Mesendoderm (in vitro differentiated cells): ENCODE results near the gene THSD7A.

Experiments
- DNase-seq: peaks from one replicate; pipeline ENCODE4 v3.0.0; 2013
- H2AK5ac ChIP-seq: 2 replicates; pipeline ENCODE4 v1.6.1; 2013; ENCODE audit warnings: low read length, inconsistent platforms
- H2BK120ac ChIP-seq: 2 replicates; pipeline ENCODE4 v1.6.1; 2013; ENCODE audit warnings: low read depth, mild to moderate bottlenecking, low read length, moderate library complexity, mixed read lengths
- H2BK15ac ChIP-seq: replicated peaks from 2 replicates; pipeline ENCODE4 v1.6.1; 2013; ENCODE audit warnings: low read depth, mild to moderate bottlenecking, moderate library complexity
- H2BK5ac ChIP-seq: 2 replicates; pipeline ENCODE4 v1.6.1; 2013; ENCODE audit warnings: low read length, inconsistent platforms
- H3K18ac ChIP-seq: 2 replicates; pipeline ENCODE4 v1.6.1; 2013; ENCODE audit warnings: mild to moderate bottlenecking, low read length, mixed read lengths
- H3K23ac ChIP-seq: one replicate; pipeline ENCODE4 v1.6.1; 2013; ENCODE audit warnings: low read length
- H3K27ac ChIP-seq: 2 replicates; pipeline ENCODE4 v1.5.1; 2013; ENCODE audit warnings: low read depth, mild to moderate bottlenecking, inconsistent platforms, low read length, moderate library complexity
- H3K27me3 ChIP-seq: 2 replicates; pipeline ENCODE4 v1.6.1; 2013; ENCODE audit warnings: low read length, control low read depth, mild to moderate bottlenecking, inconsistent platforms; ENCODE audit not compliant: insufficient read depth, poor library complexity
- H3K36me3 ChIP-seq: 2 replicates; pipeline ENCODE4 v1.6.1; 2013; ENCODE audit warnings: low read length, inconsistent platforms; ENCODE audit not compliant: control insufficient read depth, insufficient read depth
- H3K4ac ChIP-seq: one replicate; pipeline ENCODE4 v1.6.1; 2013; ENCODE audit warnings: low read depth, mild to moderate bottlenecking, low read length, moderate library complexity
- H3K4me1 ChIP-seq: 2 replicates; pipeline ENCODE4 v1.6.1; 2013; ENCODE audit warnings: low read depth, low read length, inconsistent platforms; ENCODE audit not compliant: control insufficient read depth
- H3K4me2 ChIP-seq: 2 replicates; pipeline ENCODE4 v1.6.1; 2013; ENCODE audit warnings: low read length
- H3K4me3 ChIP-seq: 2 replicates; pipeline ENCODE4 v1.5.1; 2013; ENCODE audit warnings: mild to moderate bottlenecking, low read length
- H3K56ac ChIP-seq: one replicate; pipeline ENCODE4 v1.6.1; 2013; ENCODE audit warnings: low read length
- H3K79me1 ChIP-seq: 2 replicates; pipeline ENCODE4 v1.6.1; 2013; ENCODE audit warnings: low read length, inconsistent platforms
- H3K79me2 ChIP-seq: 2 replicates; pipeline ENCODE4 v1.6.1; 2013; ENCODE audit warnings: mild to moderate bottlenecking, low read length; ENCODE audit not compliant: control insufficient read depth, insufficient read depth
- H3K9ac ChIP-seq: 2 replicates; pipeline ENCODE4 v1.6.1; 2013; ENCODE audit warnings: low read length, inconsistent platforms
- H4K5ac ChIP-seq: one replicate; pipeline ENCODE4 v1.6.1; 2013; ENCODE audit warnings: low read length
- H4K8ac ChIP-seq: one replicate; pipeline ENCODE4 v1.6.1; 2013; ENCODE audit warnings: low read depth, mild to moderate bottlenecking, control low read depth, low read length, moderate library complexity
- WGBS: extraction: QIAGEN DNeasy Blood & Tissue Kit; methylation state at CpG from one replicate; pipeline ENCODE4 v1.1.7; 2013; ENCODE audit warnings: low lambda C conversion rate, missing lambda C conversion rate; ENCODE audit not compliant: insufficient coverage; ENCODE audit errors: extremely low coverage; 5-methylcytosine and 5-hydroxymethylcytosine counted together

Gene THSD7A

DNA sequence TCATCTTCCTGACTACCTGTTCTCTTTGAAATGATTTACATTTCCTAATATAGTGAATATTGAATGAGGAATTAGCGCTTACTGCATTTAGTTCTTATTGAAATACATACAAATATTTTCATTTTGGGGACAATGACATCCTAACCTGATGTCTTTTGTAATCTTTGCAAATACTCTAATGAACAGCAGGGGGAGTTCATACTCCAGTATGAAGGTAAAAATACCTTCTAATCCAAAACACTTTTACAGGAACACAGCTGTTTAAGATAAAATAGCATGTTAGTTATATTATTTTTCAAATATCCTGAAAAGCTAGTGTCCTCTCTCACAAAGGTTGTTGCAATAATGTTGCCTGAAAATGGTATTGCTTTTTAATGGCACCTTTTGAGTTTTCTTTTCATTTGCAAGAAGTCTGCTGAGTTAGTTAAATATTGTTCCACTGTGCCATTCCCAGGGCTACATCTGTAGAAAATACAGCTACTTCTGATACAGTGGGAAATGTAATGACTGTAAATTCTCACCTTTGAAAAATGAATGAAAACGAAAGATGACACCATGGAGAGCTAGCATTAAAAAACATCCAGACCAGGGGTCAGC is 458.4 kb downstream of the THSD7A start:
- no peak overlapping the region for H3K27ac ChIP-seq
- no peak overlapping the region for H4K8ac ChIP-seq
- no CpG with 5 or more reads among the region's 2 CpGs for WGBS
- no peak overlapping the region for H4K5ac ChIP-seq
- no peak overlapping the region for H2AK5ac ChIP-seq
- H3K18ac ChIP-seq: no peak overlapping the region
- H2BK5ac ChIP-seq: no peak overlapping the region
- no peak overlapping the region for H3K23ac ChIP-seq
- no peaks in the 10 kb centered on the region for H3K27me3 ChIP-seq
- no peak overlapping the region for H3K4ac ChIP-seq
- no peak overlapping the region for H3K4me3 ChIP-seq
- H3K36me3 ChIP-seq: no peaks in the 10 kb centered on the region
- no peak overlapping the region for H3K4me2 ChIP-seq
- H3K56ac ChIP-seq: no peak overlapping the region
- no peaks in the 10 kb centered on the region for H3K79me1 ChIP-seq
- H3K4me1 ChIP-seq: no peaks in the 10 kb centered on the region
- no peak overlapping the region for H3K9ac ChIP-seq
- H2BK120ac ChIP-seq: no peak overlapping the region
- no peak overlapping the region for H2BK15ac ChIP-seq
- peak; percentile 24 for DNase-seq
- no peaks in the 10 kb centered on the region for H3K79me2 ChIP-seq

DNA sequence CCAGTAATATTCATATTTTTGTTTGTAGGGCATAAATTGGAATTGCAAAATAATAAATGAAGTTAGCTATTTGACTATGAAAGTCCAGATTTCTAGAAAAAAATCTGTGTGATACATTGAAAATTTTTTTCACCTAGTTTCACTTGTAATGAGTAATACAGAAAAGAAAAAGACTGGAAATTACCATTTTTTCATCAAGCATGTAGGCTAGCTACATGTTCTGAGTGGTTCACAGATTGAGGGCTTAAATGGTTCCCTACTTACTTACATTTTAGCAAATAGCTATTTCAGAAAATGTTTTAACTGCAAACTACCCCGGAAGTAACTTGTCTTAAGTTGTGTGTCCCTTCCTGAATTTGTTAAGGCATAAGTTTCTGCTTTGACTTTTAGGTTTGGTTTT is 462.3 kb downstream of the THSD7A start:
- H4K8ac ChIP-seq: no peak overlapping the region
- no peak overlapping the region for H3K27ac ChIP-seq
- H3K4me1 ChIP-seq: peaks cover 3% of the 10 kb centered on the region
- no peak overlapping the region for H3K4me3 ChIP-seq
- H3K9ac ChIP-seq: no peak overlapping the region
- H4K5ac ChIP-seq: no peak overlapping the region
- no peaks in the 10 kb centered on the region for H3K79me1 ChIP-seq
- no peak overlapping the region for H3K18ac ChIP-seq
- WGBS: no CpG with 5 or more reads among the region's 1 CpG
- H2BK5ac ChIP-seq: no peak overlapping the region
- no peak for DNase-seq
- H3K56ac ChIP-seq: no peak overlapping the region
- H2BK15ac ChIP-seq: no peak overlapping the region
- no peaks in the 10 kb centered on the region for H3K27me3 ChIP-seq
- H3K4ac ChIP-seq: no peak overlapping the region
- H2AK5ac ChIP-seq: no peak overlapping the region
- no peaks in the 10 kb centered on the region for H3K79me2 ChIP-seq
- no peak overlapping the region for H3K4me2 ChIP-seq
- no peaks in the 10 kb centered on the region for H3K36me3 ChIP-seq
- no peak overlapping the region for H3K23ac ChIP-seq
- no peak overlapping the region for H2BK120ac ChIP-seq

DNA sequence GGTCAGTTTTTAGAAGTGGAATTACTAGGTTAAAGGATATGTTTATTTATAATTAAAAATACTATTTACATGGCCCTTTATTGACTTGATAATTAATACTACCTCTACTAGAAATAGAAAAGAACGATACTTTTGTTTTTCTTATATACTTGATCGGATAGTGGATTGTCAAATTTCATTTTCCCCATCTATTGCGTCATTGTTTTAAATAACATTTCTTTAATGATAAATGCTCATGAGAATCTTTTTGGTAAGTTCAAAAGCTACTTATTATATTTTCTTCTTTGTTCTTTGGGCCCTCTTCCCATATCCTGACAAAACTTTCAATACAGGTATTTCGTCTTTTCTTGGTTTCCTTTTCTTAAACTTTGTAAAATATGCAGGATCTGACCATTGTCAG is 465.9 kb downstream of the THSD7A start:
- no peak overlapping the region for H2BK5ac ChIP-seq
- H2AK5ac ChIP-seq: no peak overlapping the region

DNA sequence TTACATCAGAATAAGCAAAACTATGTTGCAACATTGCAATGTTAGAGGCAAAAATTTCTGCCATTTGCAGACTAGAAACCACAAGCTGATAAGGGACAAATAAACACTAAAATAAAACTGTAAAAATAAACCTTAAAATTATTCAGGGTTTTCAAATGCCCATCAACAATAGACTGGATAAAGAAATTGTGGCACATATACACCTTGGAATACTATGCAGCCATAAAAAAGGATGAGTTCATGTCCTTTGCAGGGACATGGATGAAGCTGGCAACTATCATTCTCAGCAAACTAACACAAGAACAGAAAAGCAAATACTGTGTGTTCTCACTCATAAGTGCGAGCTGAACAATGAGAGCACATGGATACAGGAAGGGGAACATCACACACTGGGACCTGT is 473.4 kb downstream of the THSD7A start:
- Histone ChIP-seq H3K4me2 (no peak overlapping the region), H3K27me3 (no peaks in the 10 kb centered on the region), H4K8ac (no peak overlapping the region), H2BK5ac (no peak overlapping the region), H3K9ac (no peak overlapping the region), H2AK5ac (no peak overlapping the region), H3K23ac (no peak overlapping the region), H3K4me1 (no peaks in the 10 kb centered on the region), H3K36me3 (no peaks in the 10 kb centered on the region), H3K4ac (no peak overlapping the region), H3K79me1 (no peaks in the 10 kb centered on the region), H2BK15ac (no peak overlapping the region), H3K4me3 (no peak overlapping the region), H3K27ac (no peak overlapping the region), H3K56ac (no peak overlapping the region), H3K79me2 (no peaks in the 10 kb centered on the region), H3K18ac (no peak overlapping the region), H2BK120ac (no peak overlapping the region), H4K5ac (no peak overlapping the region)
- no CpG with 5 or more reads among the region's 1 CpG for WGBS
- no peak for DNase-seq

More for the DNA sequence above, 465.9 kb downstream of the THSD7A start:
- H2BK120ac ChIP-seq: no peak overlapping the region
- H3K4me2 ChIP-seq: no peak overlapping the region
- no peak overlapping the region for H3K23ac ChIP-seq
- WGBS: no CpG with 5 or more reads among the region's 4 CpGs
- no peaks in the 10 kb centered on the region for H3K79me2 ChIP-seq
- no peak overlapping the region for H3K18ac ChIP-seq
- H3K9ac ChIP-seq: no peak overlapping the region
- H3K4me3 ChIP-seq: no peak overlapping the region
- no peak overlapping the region for H3K4ac ChIP-seq
- no peaks in the 10 kb centered on the region for H3K36me3 ChIP-seq
- no peak overlapping the region for H4K5ac ChIP-seq
- H2BK15ac ChIP-seq: no peak overlapping the region
- no peaks in the 10 kb centered on the region for H3K79me1 ChIP-seq
- peaks cover 3% of the 10 kb centered on the region for H3K4me1 ChIP-seq
- H3K27me3 ChIP-seq: no peaks in the 10 kb centered on the region
- no peak overlapping the region for H3K56ac ChIP-seq
- no peak overlapping the region for H4K8ac ChIP-seq
- no peak for DNase-seq
- H3K27ac ChIP-seq: no peak overlapping the region

DNA sequence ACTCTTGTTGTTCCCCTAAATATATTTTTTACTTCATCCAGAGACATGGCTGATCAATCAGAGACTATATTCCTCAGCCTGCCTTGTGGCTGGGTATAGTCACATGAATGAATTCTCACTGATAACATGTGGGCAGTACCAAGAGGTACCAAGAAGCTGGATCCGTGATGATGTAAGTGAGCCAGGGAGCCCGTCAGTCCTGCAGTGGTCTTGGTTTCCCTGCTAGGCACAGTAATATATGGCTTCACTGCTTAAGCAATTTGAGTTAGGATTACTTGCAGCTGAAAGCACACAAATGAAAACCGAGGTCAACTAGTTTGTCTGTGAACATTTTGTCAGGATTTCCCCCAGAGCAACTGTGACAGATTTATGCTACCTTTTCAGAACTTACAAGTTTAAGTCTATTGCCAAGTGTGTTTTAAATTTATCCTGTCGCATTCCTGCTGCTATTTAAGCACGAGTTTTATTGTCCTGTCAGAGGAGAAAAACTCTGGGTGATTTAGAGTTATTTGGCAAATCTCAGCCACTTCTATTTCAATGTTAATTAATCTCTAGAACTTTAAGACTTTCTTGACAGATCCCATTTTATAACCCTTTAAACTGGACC is 476.5 kb downstream of the THSD7A start:
- Histone ChIP-seq H3K4me3 (no peak overlapping the region), H4K5ac (no peak overlapping the region), H3K36me3 (no peaks in the 10 kb centered on the region), H2BK15ac (no peak overlapping the region), H3K79me2 (no peaks in the 10 kb centered on the region), H3K9ac (no peak overlapping the region), H2BK120ac (no peak overlapping the region), H3K27me3 (no peaks in the 10 kb centered on the region), H4K8ac (no peak overlapping the region), H3K18ac (no peak overlapping the region), H3K79me1 (no peaks in the 10 kb centered on the region), H3K56ac (no peak overlapping the region), H2BK5ac (no peak overlapping the region), H3K27ac (no peak overlapping the region), H3K23ac (no peak overlapping the region), H3K4me1 (no peaks in the 10 kb centered on the region), H3K4me2 (no peak overlapping the region), H2AK5ac (no peak overlapping the region), H3K4ac (no peak overlapping the region)
- no CpG with 5 or more reads among the region's 5 CpGs for WGBS
- no peak for DNase-seq

DNA sequence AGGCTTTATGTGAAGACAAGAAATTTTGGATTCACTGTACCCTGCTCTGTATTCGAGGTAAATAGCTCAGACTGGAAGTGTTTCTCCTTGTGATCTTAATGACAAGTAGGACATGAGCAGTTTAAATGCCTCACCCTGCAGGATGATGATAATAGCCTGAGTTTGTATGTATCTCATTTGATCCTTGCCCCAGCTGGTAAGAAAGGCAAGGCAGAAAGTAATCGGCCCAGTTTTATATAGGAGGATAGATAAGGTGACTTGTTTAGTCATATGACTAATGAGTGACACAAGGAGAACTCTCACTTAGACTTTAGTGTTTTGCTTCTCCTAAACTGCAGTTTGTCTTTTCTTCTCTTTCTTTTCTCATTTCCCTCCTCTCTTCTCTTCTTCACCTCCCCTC is 485.7 kb downstream of the THSD7A start:
- Histone ChIP-seq H3K4me2 (no peak overlapping the region), H3K36me3 (no peaks in the 10 kb centered on the region), H2AK5ac (no peak overlapping the region), H3K23ac (no peak overlapping the region), H3K79me1 (no peaks in the 10 kb centered on the region), H3K9ac (no peak overlapping the region), H3K4me1 (no peaks in the 10 kb centered on the region), H3K27ac (no peak overlapping the region), H2BK120ac (no peak overlapping the region), H4K8ac (no peak overlapping the region), H3K27me3 (no peaks in the 10 kb centered on the region), H2BK5ac (no peak overlapping the region), H3K4me3 (no peak overlapping the region), H3K4ac (no peak overlapping the region), H3K56ac (no peak overlapping the region), H2BK15ac (no peak overlapping the region), H3K18ac (no peak overlapping the region), H4K5ac (no peak overlapping the region), H3K79me2 (no peaks in the 10 kb centered on the region)
- DNase-seq: no peak
- WGBS: no CpG with 5 or more reads among the region's 2 CpGs
